ENCODE data around the gene PSMC3.

DNA sequence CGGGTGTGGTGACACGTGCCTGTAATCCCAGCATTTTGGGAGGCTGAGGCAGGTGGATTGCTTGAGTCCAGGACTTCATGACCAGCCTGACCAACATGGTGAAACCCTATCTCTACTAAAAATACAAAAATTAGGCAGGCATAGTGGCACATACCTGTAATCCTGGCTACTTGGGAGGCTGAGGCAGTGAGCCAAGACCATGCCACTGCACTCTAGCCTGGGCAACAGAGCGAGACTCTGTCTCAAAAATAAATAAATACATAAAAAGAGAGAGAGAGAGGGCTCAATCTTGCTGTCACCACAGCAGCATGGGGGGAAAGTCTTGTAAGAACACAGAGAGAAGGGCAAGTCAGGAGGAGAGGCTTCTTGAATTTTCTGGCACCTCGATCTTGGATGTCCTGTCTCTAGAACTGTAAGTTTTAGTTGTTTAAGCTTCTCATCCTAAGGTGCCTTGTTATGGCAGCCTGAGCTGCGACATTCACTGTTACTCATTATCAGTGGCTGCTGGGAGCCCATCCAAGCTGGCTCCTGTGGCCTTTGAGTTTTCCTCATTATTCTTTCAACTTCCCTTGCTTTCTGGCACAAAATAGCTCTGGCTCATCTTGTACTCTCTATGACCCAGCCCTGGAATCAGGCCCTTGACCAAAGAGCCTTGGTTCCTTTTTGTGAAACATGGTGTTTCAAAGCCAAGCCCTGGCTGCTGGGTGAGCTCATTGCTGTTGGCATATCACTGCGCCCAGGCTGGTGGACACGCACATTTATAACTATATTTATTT, 8.0 kb upstream of the PSMC3 start:
- TF ChIP-seq EZH2 (IDR thresholded peaks at IDR 0.05; ENCODE audit: borderline replicate concordance, low read length) (no peak), CTCF (IDR thresholded peaks at IDR 0.05; ENCODE audit: low read length) (no peak)
